ENCODE measurements around the gene MRPL38. TPM values are rescaled to one million over a fixed set of nuclear protein-coding genes. Genes with fewer than 3 reads are reported as not detected.
"Not testable (repeated sequence)": the region's sequence is repeated elsewhere in the genome, so short reads cannot be mapped to it uniquely, and the experiment has no call there.

MRPL38 gene
- total RNA-seq, 4 donors from 2014 or later: 24.9 to 46.0 (median 35.6) TPM

DNA sequence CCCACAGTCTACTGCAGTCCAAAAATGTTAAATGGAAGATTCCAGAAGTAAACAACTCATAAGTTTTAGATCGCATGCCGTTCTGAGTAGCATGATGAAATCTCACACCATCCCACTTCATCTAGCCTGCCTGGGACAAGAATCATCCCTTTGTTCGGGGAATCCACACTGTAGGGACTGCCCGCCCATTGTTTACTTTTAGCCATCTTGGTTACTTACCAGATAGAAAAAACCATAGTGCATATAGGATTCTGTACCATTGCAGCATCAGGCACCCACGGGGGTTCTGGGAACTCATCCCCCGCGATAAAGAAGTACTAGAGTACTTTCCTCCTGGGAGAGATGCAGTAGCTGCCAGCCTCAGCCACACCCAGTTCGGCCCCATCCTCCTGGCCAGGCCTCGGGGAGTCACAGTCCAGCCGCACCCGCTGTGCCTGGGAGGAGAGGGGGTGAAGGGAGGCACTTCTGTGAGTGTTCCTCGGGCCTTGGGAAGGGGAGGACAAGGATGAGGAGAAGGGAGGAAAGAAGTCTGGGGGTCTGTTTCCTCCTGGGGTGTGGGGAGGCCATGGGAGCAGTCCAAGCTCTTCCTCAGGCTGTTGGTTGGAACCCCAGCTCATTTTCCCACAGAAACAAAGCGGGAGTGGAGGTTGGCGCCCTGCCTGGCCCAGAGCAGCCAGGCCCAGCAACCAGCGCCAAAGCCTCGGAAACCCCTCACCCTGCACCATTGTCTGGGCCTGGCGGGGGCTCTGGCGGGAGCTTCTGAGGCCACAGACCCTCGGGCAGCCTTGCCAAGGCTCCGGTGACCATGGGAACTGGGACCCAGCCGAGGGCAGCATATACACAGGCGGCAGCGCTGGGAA, 35.2 kb downstream of the MRPL38 start:
- TF ChIP-seq, protein P1, sequence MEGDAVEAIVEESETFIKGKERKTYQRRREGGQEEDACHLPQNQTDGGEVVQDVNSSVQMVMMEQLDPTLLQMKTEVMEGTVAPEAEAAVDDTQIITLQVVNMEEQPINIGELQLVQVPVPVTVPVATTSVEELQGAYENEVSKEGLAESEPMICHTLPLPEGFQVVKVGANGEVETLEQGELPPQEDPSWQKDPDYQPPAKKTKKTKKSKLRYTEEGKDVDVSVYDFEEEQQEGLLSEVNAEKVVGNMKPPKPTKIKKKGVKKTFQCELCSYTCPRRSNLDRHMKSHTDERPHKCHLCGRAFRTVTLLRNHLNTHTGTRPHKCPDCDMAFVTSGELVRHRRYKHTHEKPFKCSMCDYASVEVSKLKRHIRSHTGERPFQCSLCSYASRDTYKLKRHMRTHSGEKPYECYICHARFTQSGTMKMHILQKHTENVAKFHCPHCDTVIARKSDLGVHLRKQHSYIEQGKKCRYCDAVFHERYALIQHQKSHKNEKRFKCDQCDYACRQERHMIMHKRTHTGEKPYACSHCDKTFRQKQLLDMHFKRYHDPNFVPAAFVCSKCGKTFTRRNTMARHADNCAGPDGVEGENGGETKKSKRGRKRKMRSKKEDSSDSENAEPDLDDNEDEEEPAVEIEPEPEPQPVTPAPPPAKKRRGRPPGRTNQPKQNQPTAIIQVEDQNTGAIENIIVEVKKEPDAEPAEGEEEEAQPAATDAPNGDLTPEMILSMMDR (IDR thresholded peaks at IDR 0.05): no peak
- ATAC-seq (ENCODE audit: low FRiP score) (peak; percentile 50), DNase-seq (ENCODE audit: low spot score) (no peak)

GRCh38 chr17:75868730-75869281, 35.9 kb downstream of the MRPL38 start:
- DNase-seq (ENCODE audit: low spot score); ATAC-seq (ENCODE audit: low FRiP score): not testable (repeated sequence)

- ATAC-seq (ENCODE audit: low FRiP score); DNase-seq (ENCODE audit: low spot score): not testable (repeated sequence)
Observed at GRCh38 chr17:75865404-75866188, 39.1 kb downstream of the MRPL38 start.

DNA sequence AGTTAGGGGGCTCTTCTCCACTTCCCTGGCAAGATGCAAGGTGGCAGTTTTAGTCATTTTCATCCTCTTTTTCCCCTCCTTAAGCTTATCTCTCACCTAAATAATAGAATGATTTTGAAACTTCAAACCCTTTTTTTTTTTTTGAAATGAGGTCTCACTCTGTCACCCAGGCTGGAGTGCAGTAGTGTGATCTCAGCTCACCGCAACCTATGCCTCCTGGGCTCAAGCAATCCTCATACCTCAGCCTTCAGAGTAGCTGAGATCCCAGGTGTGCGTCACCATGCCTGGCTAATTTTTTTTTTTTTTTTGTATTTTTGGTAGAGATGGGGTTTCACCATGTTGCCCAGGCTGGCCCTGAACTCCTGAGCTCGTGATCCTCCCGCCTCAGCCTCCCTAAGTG, 39.8 kb downstream of the MRPL38 start:
- ATAC-seq (ENCODE audit: low FRiP score); DNase-seq (ENCODE audit: low spot score): not testable (repeated sequence)

GRCh38 chr17:75864448-75864871, 40.2 kb downstream of the MRPL38 start:
- DNase-seq (ENCODE audit: low spot score) (no peak), ATAC-seq (ENCODE audit: low FRiP score) (no peak)
- TF ChIP-seq, protein P1 (IDR thresholded peaks at IDR 0.05): no peak

DNA sequence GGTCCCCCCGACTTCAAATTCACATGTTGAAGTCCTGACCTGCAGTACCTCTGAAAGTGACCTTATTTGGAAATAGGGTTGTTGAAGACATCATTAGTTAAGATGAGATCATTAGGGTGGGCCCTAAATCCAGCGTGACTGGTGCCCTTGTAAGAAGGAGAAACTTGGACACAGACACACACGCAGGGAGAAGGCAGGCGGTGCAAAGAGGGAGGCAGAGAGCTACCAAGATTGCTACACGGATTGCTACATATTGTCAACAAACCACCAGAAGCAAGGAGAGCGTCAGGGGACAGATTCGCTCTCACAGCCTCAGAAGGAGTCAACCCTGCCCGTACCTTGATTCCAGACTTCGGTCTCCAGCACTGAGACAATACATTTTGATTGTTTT, 42.8 kb downstream of the MRPL38 start:
- TF ChIP-seq, protein P1 (IDR thresholded peaks at IDR 0.05): no peak
- DNase-seq (ENCODE audit: low spot score) (no peak), ATAC-seq (ENCODE audit: low FRiP score) (no peak)

GRCh38 chr17:75859358-75859757, 45.3 kb downstream of the MRPL38 start:
- not testable (repeated sequence) for DNase-seq (ENCODE audit: low spot score); ATAC-seq (ENCODE audit: low FRiP score)

DNA sequence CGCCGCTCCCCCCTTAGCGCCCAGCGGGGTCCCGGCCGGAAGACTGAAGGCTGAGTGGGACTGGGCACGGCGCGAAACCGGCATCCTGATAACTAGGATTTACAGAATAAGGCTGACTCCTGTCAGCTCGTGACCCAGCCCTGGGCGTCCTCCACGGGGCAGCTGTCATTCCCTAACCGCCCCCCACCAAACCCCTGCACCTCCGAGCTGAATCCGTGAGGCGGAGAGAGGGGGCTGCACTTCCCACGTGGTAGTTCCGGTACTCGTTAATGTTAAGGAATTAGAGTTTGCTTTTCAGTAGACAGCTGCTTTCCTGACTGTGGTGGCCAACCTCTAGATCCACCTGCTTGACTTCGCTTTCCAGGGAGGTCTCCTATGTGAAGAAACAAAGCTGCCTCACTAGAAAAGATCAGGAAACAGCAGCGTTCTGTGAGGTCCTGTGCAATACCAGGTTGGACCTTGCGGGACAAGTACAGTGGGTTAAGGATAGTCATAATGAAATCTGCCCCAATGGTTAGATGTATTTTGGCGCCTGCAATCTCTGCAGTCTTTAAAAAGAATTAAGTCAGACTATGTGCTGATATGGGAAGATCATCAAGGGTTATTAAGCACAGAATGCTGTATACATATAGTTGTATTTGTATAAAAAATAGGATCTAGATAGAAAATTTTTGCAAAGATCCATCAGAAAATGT, 48.5 kb downstream of the MRPL38 start:
- DNase-seq (ENCODE audit: low spot score) (no peak), ATAC-seq (ENCODE audit: low FRiP score) (peak; percentile 2)
- TF ChIP-seq, protein P1 (IDR thresholded peaks at IDR 0.05): no peak

All from omental fat pad (tissue), 4 donors.